Parathyroid adenoma (tissue), 2 donors: Measurements from ENCODE around the gene ZNF420.
A peak's percentile ranks its signal among the peaks of the same experiment; 100 is the strongest.

ENCODE experiments used
- H2AFZ ChIP-seq: fragments of 300-600 bp; sonication (generic); one replicate; pipeline ENCODE4 v1.7.0; 2017; ENCODE audit warnings: antibody characterized with exemption, mild to moderate bottlenecking
- H3K27ac ChIP-seq: fragments of 300-600 bp; sonication (generic); one replicate; pipeline ENCODE4 v1.7.0; 2017
- H3K27me3 ChIP-seq: fragments of 300-600 bp; sonication (generic); one replicate; pipeline ENCODE4 v1.7.0; 2017; ENCODE audit warnings: low read length; ENCODE audit not compliant: control insufficient read depth, insufficient read depth
- H3K36me3 ChIP-seq: fragments of 300-600 bp; sonication (generic); one replicate; pipeline ENCODE4 v1.7.0; 2017; ENCODE audit warnings: low read length; ENCODE audit not compliant: control insufficient read depth, insufficient read depth
- H3K4me1 ChIP-seq: fragments of 300-600 bp; sonication (generic); one replicate; pipeline ENCODE4 v1.7.0; 2017; ENCODE audit warnings: control low read depth
- H3K4me2 ChIP-seq: fragments of 300-600 bp; sonication (generic); one replicate; pipeline ENCODE4 v1.7.0; 2017; ENCODE audit warnings: low read length
- H3K4me3 ChIP-seq: fragments of 300-600 bp; sonication (generic); one replicate; pipeline ENCODE4 v1.7.0; 2017; ENCODE audit warnings: low read depth, low read length
- H3K79me2 ChIP-seq: fragments of 300-600 bp; sonication (generic); one replicate; pipeline ENCODE4 v1.7.0; 2017; ENCODE audit warnings: control low read depth
- H3K9ac ChIP-seq: fragments of 300-600 bp; sonication (generic); one replicate; pipeline ENCODE4 v1.7.0; 2017; ENCODE audit warnings: mild to moderate bottlenecking
- H3K9me3 ChIP-seq: fragments of 300-600 bp; sonication (generic); one replicate; pipeline ENCODE4 v1.7.0; 2017; ENCODE audit warnings: low read length; ENCODE audit not compliant: control insufficient read depth
- TF ChIP-seq, protein P1 (sequence below): fragments of 300-600 bp; sonication (generic); IDR thresholded peaks from one replicate; pipeline ENCODE4 v1.7.0; 2017; ENCODE audit warnings: antibody characterized with exemption, mild to moderate bottlenecking
- donor health status: primary hyperparathyroidism.

Gene ZNF420

GRCh38 chr19:37172368-37173366 is 94.4 kb downstream of the ZNF420 start, which contains the start of gene ZNF585A:
ZNF585A (minus strand) TSS chr19:37172695; CDS start chr19:37169910, 2,785 bp downstream.
- H3K4me2 ChIP-seq: peak within 1 kb of the TSS; percentile 99
- no peaks in the 10 kb centered on the region for H3K9me3 ChIP-seq
- H3K27me3 ChIP-seq: no peaks in the 10 kb centered on the region
- peak within 1 kb of the TSS; percentile 40 for H3K27ac ChIP-seq
- H3K9ac ChIP-seq: no peak within 1 kb of the TSS
- TF ChIP-seq, protein P1, sequence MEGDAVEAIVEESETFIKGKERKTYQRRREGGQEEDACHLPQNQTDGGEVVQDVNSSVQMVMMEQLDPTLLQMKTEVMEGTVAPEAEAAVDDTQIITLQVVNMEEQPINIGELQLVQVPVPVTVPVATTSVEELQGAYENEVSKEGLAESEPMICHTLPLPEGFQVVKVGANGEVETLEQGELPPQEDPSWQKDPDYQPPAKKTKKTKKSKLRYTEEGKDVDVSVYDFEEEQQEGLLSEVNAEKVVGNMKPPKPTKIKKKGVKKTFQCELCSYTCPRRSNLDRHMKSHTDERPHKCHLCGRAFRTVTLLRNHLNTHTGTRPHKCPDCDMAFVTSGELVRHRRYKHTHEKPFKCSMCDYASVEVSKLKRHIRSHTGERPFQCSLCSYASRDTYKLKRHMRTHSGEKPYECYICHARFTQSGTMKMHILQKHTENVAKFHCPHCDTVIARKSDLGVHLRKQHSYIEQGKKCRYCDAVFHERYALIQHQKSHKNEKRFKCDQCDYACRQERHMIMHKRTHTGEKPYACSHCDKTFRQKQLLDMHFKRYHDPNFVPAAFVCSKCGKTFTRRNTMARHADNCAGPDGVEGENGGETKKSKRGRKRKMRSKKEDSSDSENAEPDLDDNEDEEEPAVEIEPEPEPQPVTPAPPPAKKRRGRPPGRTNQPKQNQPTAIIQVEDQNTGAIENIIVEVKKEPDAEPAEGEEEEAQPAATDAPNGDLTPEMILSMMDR: peak; percentile 30
- peak within 1 kb of the TSS; percentile 82 for H2AFZ ChIP-seq
- peak within 1 kb of the TSS; percentile 100 for H3K4me3 ChIP-seq
- no peaks in the 10 kb centered on the region for H3K79me2 ChIP-seq
- peaks cover 2% of the 10 kb centered on the region for H3K36me3 ChIP-seq
- H3K4me1 ChIP-seq: no peaks in the 10 kb centered on the region
